Measurements from ENCODE around the gene PIK3R5.
"Not testable (repeated sequence)": the region's sequence is repeated elsewhere in the genome, so short reads cannot be mapped to it uniquely, and the experiment has no call there.

Gene PIK3R5

GRCh38 chr17:8857919-8858318 lies 107.6 kb downstream of the PIK3R5 start:
- in situ Hi-C loops (cut with HindIII; ENCODE audit: low pct_unique_long_range_greater_than_20kb, low sequenced_read_pairs): no loop called here
- TF ChIP-seq JUND (IDR thresholded peaks at IDR 0.05; ENCODE audit: low read depth): no peak
- DNase-seq (ENCODE audit: low read depth in 1 of 2, low spot score in 1 of 2): no peak

- in situ Hi-C loops (cut with HindIII; ENCODE audit: low pct_unique_long_range_greater_than_20kb, low sequenced_read_pairs): no loop called here
- no peak for DNase-seq (ENCODE audit: low read depth in 1 of 2, low spot score in 1 of 2)
- TF ChIP-seq JUND (IDR thresholded peaks at IDR 0.05; ENCODE audit: low read depth): no peak
Measured at GRCh38 chr17:8856869-8857575, 108.5 kb downstream of the PIK3R5 start.

- DNase-seq (ENCODE audit: low read depth in 1 of 2, low spot score in 1 of 2); in situ Hi-C loops (cut with HindIII; ENCODE audit: low pct_unique_long_range_greater_than_20kb, low sequenced_read_pairs): not testable (repeated sequence)
Measured at GRCh38 chr17:8856205-8856603, 109.3 kb downstream of the PIK3R5 start.

GRCh38 chr17:8855477-8856204 lies 109.9 kb downstream of the PIK3R5 start:
- no peak for TF ChIP-seq JUND (IDR thresholded peaks at IDR 0.05; ENCODE audit: low read depth)
- no peak for DNase-seq (ENCODE audit: low read depth in 1 of 2, low spot score in 1 of 2)
- in situ Hi-C loops (cut with HindIII; ENCODE audit: low pct_unique_long_range_greater_than_20kb, low sequenced_read_pairs): no loop called here

GRCh38 chr17:8851600-8851999 lies 113.9 kb downstream of the PIK3R5 start:
- in situ Hi-C loops (cut with HindIII; ENCODE audit: low pct_unique_long_range_greater_than_20kb, low sequenced_read_pairs): no loop called here
- no peak for TF ChIP-seq JUND (IDR thresholded peaks at IDR 0.05; ENCODE audit: low read depth)
- no peak for DNase-seq (ENCODE audit: low read depth in 1 of 2, low spot score in 1 of 2)

- in situ Hi-C loops (cut with HindIII; ENCODE audit: low pct_unique_long_range_greater_than_20kb, low sequenced_read_pairs): no loop called here
- DNase-seq (ENCODE audit: low read depth in 1 of 2, low spot score in 1 of 2): no peak
Measured at GRCh38 chr17:8849311-8850041, 116.0 kb downstream of the PIK3R5 start.

GRCh38 chr17:8847891-8848290 lies 117.6 kb downstream of the PIK3R5 start:
- no peak for DNase-seq (ENCODE audit: low read depth in 1 of 2, low spot score in 1 of 2)
- in situ Hi-C loops (cut with HindIII; ENCODE audit: low pct_unique_long_range_greater_than_20kb, low sequenced_read_pairs): no loop called here

More at GRCh38 chr17:8849311-8850041, 116.0 kb downstream of the PIK3R5 start:
- no peak for TF ChIP-seq JUND (IDR thresholded peaks at IDR 0.05; ENCODE audit: low read depth)

GRCh38 chr17:8846768-8847211 lies 118.7 kb downstream of the PIK3R5 start:
- DNase-seq (ENCODE audit: low read depth in 1 of 2, low spot score in 1 of 2): peak; percentile 21 to 68
- in situ Hi-C loops (cut with HindIII; ENCODE audit: low pct_unique_long_range_greater_than_20kb, low sequenced_read_pairs): no loop called here

More at GRCh38 chr17:8847891-8848290, 117.6 kb downstream of the PIK3R5 start:
- no peak for TF ChIP-seq JUND (IDR thresholded peaks at IDR 0.05; ENCODE audit: low read depth)

GRCh38 chr17:8844229-8845218 lies 121.0 kb downstream of the PIK3R5 start:
- no peak for DNase-seq (ENCODE audit: low read depth in 1 of 2, low spot score in 1 of 2)
- in situ Hi-C loops (cut with HindIII; ENCODE audit: low pct_unique_long_range_greater_than_20kb, low sequenced_read_pairs): no loop called here
- TF ChIP-seq JUND (IDR thresholded peaks at IDR 0.05; ENCODE audit: low read depth): no peak

More at GRCh38 chr17:8846768-8847211, 118.7 kb downstream of the PIK3R5 start:
- TF ChIP-seq JUND (IDR thresholded peaks at IDR 0.05; ENCODE audit: low read depth): no peak

- in situ Hi-C loops (cut with HindIII; ENCODE audit: low pct_unique_long_range_greater_than_20kb, low sequenced_read_pairs): no loop called here
- TF ChIP-seq JUND (IDR thresholded peaks at IDR 0.05; ENCODE audit: low read depth): no peak
- no peak for DNase-seq (ENCODE audit: low read depth in 1 of 2, low spot score in 1 of 2)
Measured at GRCh38 chr17:8843344-8843743, 122.2 kb downstream of the PIK3R5 start.

GRCh38 chr17:8841844-8842243 lies 123.7 kb downstream of the PIK3R5 start:
- no peak for DNase-seq (ENCODE audit: low read depth in 1 of 2, low spot score in 1 of 2)
- TF ChIP-seq JUND (IDR thresholded peaks at IDR 0.05; ENCODE audit: low read depth): no peak
- in situ Hi-C loops (cut with HindIII; ENCODE audit: low pct_unique_long_range_greater_than_20kb, low sequenced_read_pairs): no loop called here

All from T47D (cell line).